ENCODE data around the gene MEIS1. TPM values are rescaled to one million over a fixed set of nuclear protein-coding genes. Genes with fewer than 3 reads are reported as not detected.

Gene MEIS1
- total RNA-seq, 2 experiments from 2014 or later, result 5.4 to 7.3 TPM

- TF ChIP-seq CTCF (conservative IDR thresholded peaks at IDR 0.05; ENCODE audit: low read length), result no peak
- no peak for TF ChIP-seq EZH2phosphoT487 (IDR thresholded peaks at IDR 0.05; ENCODE audit: borderline replicate concordance, low read depth, low read length)
- intact Hi-C loops (cut with micrococcal nuclease; ENCODE audit: unreplicated experiment), result loop anchor here (10.0 kb wide), 3 partner anchors 127 to 1597 kb away; no protein-coding TSS in a partner anchor
- H3K79me2 ChIP-seq (ENCODE audit: insufficient read depth, low read depth, low read length), result no peaks in the 10 kb centered on the region
- no peak for DNase-seq (ENCODE audit: low spot score)
- H4K20me1 ChIP-seq (ENCODE audit: insufficient read depth, low read length), result no peaks in the 10 kb centered on the region
- BruUV-seq (replicated peaks), result no TSS peak
- ChIA-PET CTCF (ENCODE audit: unreplicated experiment) (no interaction called here), POLR2A (no interaction called here)
- no peaks in the 10 kb centered on the region for H3K9me2 ChIP-seq (ENCODE audit: insufficient read depth, low read length)
- H3K27ac ChIP-seq (ENCODE audit: low read depth, low read length, poor library complexity, severe bottlenecking), result no peak overlapping the region
- no peaks in the 10 kb centered on the region for H3K36me3 ChIP-seq (ENCODE audit: insufficient read depth, low read length)
- no peaks in the 10 kb centered on the region for H3K9me3 ChIP-seq (ENCODE audit: low read length)
- H3K4me1 ChIP-seq (ENCODE audit: insufficient read depth, low read length, poor library complexity, severe bottlenecking), result peaks cover 25% of the 10 kb centered on the region
- H3K4me2 ChIP-seq (ENCODE audit: low read length), result peak overlapping the region; percentile 93; the same call in 1 of the 2 replicates
- no peak overlapping the region for H2AFZ ChIP-seq (ENCODE audit: low read length)
- no peak overlapping the region for H3K4me3 ChIP-seq (ENCODE audit: low read depth, low read length, poor library complexity, severe bottlenecking)
Observed at GRCh38 chr2:66437691-66438497, 3.0 kb downstream of the MEIS1 start.

GRCh38 chr2:66438498-66438833 is 3.5 kb downstream of the MEIS1 start:
- H4K20me1 ChIP-seq (ENCODE audit: insufficient read depth, low read length), result no peaks in the 10 kb centered on the region
- no peak for DNase-seq (ENCODE audit: low spot score)
- no peaks in the 10 kb centered on the region for H3K9me3 ChIP-seq (ENCODE audit: low read length)
- intact Hi-C loops (cut with micrococcal nuclease; ENCODE audit: unreplicated experiment), result loop anchor here (10.0 kb wide), 3 partner anchors 126 to 1596 kb away; no protein-coding TSS in a partner anchor
- H3K36me3 ChIP-seq (ENCODE audit: insufficient read depth, low read length), result no peaks in the 10 kb centered on the region
- ChIA-PET CTCF (ENCODE audit: unreplicated experiment) (no interaction called here), POLR2A (no interaction called here)
- H3K27ac ChIP-seq (ENCODE audit: low read depth, low read length, poor library complexity, severe bottlenecking), result no peak overlapping the region
- no TSS peak for BruUV-seq (replicated peaks)
- no peak overlapping the region for H3K4me3 ChIP-seq (ENCODE audit: low read depth, low read length, poor library complexity, severe bottlenecking)
- H3K4me1 ChIP-seq (ENCODE audit: insufficient read depth, low read length, poor library complexity, severe bottlenecking), result peaks cover 23% of the 10 kb centered on the region
- TF ChIP-seq EZH2phosphoT487 (IDR thresholded peaks at IDR 0.05; ENCODE audit: borderline replicate concordance, low read depth, low read length) (no peak), CTCF (conservative IDR thresholded peaks at IDR 0.05; ENCODE audit: low read length) (no peak)
- no peaks in the 10 kb centered on the region for H3K79me2 ChIP-seq (ENCODE audit: insufficient read depth, low read depth, low read length)
- no peak overlapping the region for H3K4me2 ChIP-seq (ENCODE audit: low read length)
- H2AFZ ChIP-seq (ENCODE audit: low read length), result no peak overlapping the region
- no peaks in the 10 kb centered on the region for H3K9me2 ChIP-seq (ENCODE audit: insufficient read depth, low read length)
